Measurements from ENCODE around the gene FBXO36. TPM values are rescaled to one million over a fixed set of nuclear protein-coding genes. Genes with fewer than 3 reads are reported as not detected.

The FBXO36 gene
- total RNA-seq, 2 donors from 2014 or later: 0.52 to 2.0 TPM

- WGBS, 2 donors: 95 to 100% methylated on average over 1 of the region's 1 CpG
- no peak overlapping the region for H3K4me3 ChIP-seq
- no peak overlapping the region for H3K27ac ChIP-seq
- intact Hi-C loops (cut with DNase I): loop anchor here (10.0 kb wide), 2 partner anchors 156 to 606 kb away; no protein-coding TSS in a partner anchor
- H3K4me1 ChIP-seq: no peaks in the 10 kb centered on the region
- H3K27me3 ChIP-seq: no peaks in the 10 kb centered on the region
- H3K9me3 ChIP-seq: no peaks in the 10 kb centered on the region
- TF ChIP-seq POLR2A (IDR thresholded peaks at IDR 0.05) (no peak), CTCF (IDR thresholded peaks at IDR 0.05) (no peak)
- ATAC-seq (no peak), DNase-seq (no peak)
- H3K36me3 ChIP-seq (replicated peaks in 1 of 2; ENCODE audit: insufficient read depth in 1 of 2, low read depth in 2 of 2): no peaks in the 10 kb centered on the region
Observed at GRCh38 chr2:230008708-230009066, 86.4 kb downstream of the FBXO36 start.

- TF ChIP-seq POLR2A (IDR thresholded peaks at IDR 0.05): no peak
- no peak for TF ChIP-seq CTCF (IDR thresholded peaks at IDR 0.05)
- intact Hi-C loops (cut with DNase I): no loop called here
- Histone ChIP-seq H3K9me3 (no peaks in the 10 kb centered on the region), H3K27ac (no peak overlapping the region), H3K4me3 (no peak overlapping the region), H3K4me1 (no peaks in the 10 kb centered on the region), H3K27me3 (no peaks in the 10 kb centered on the region), H3K36me3 (replicated peaks in 1 of 2; ENCODE audit: insufficient read depth in 1 of 2, low read depth in 2 of 2) (no peaks in the 10 kb centered on the region)
- WGBS, 2 donors: 89 to 90% methylated on average over 6 of the region's 6 CpGs
- DNase-seq (no peak), ATAC-seq (no peak)
Observed at GRCh38 chr2:230010501-230010900, 88.2 kb downstream of the FBXO36 start.

GRCh38 chr2:230011617-230012016, 89.3 kb downstream of the FBXO36 start:
- H3K9me3 ChIP-seq: no peaks in the 10 kb centered on the region
- no peak overlapping the region for H3K4me3 ChIP-seq
- no peaks in the 10 kb centered on the region for H3K4me1 ChIP-seq
- intact Hi-C loops (cut with DNase I): no loop called here
- no peaks in the 10 kb centered on the region for H3K27me3 ChIP-seq
- H3K36me3 ChIP-seq (replicated peaks in 1 of 2; ENCODE audit: insufficient read depth in 1 of 2, low read depth in 2 of 2): no peaks in the 10 kb centered on the region
- no peak overlapping the region for H3K27ac ChIP-seq
- DNase-seq (no peak), ATAC-seq (no peak)
- TF ChIP-seq POLR2A (IDR thresholded peaks at IDR 0.05): no peak
- no peak for TF ChIP-seq CTCF (IDR thresholded peaks at IDR 0.05)
- 92% methylated on average over 1 of the region's 1 CpG for WGBS, 2 donors

GRCh38 chr2:230012267-230012884, 90.1 kb downstream of the FBXO36 start:
- WGBS, 2 donors: 83 to 88% methylated on average over 10 of the region's 10 CpGs
- no peak overlapping the region for H3K27ac ChIP-seq
- ATAC-seq: no peak
- intact Hi-C loops (cut with DNase I): no loop called here
- H3K4me3 ChIP-seq: no peak overlapping the region
- TF ChIP-seq POLR2A (IDR thresholded peaks at IDR 0.05) (no peak), CTCF (IDR thresholded peaks at IDR 0.05) (no peak)
- H3K4me1 ChIP-seq: no peaks in the 10 kb centered on the region
- no peak for DNase-seq
- no peaks in the 10 kb centered on the region for H3K9me3 ChIP-seq
- H3K27me3 ChIP-seq: no peaks in the 10 kb centered on the region
- no peaks in the 10 kb centered on the region for H3K36me3 ChIP-seq (replicated peaks in 1 of 2; ENCODE audit: insufficient read depth in 1 of 2, low read depth in 2 of 2)

- no peaks in the 10 kb centered on the region for H3K9me3 ChIP-seq
- TF ChIP-seq CTCF (IDR thresholded peaks at IDR 0.05) (no peak), POLR2A (IDR thresholded peaks at IDR 0.05) (no peak)
- DNase-seq: no peak
- H3K27ac ChIP-seq: no peak overlapping the region
- H3K4me3 ChIP-seq: no peak overlapping the region
- no peaks in the 10 kb centered on the region for H3K36me3 ChIP-seq (replicated peaks in 1 of 2; ENCODE audit: insufficient read depth in 1 of 2, low read depth in 2 of 2)
- intact Hi-C loops (cut with DNase I): no loop called here
- H3K27me3 ChIP-seq: no peaks in the 10 kb centered on the region
- no peak for ATAC-seq
- H3K4me1 ChIP-seq: no peaks in the 10 kb centered on the region
Observed at GRCh38 chr2:230016844-230017243, 94.5 kb downstream of the FBXO36 start.

Measured in body of pancreas (tissue), 4 donors.